NCI-H2171 treated with DMSO at 0.1 percent for 48 hours (cell line): ENCODE data around the gene DDX10.
A peak's percentile ranks its signal among the peaks of the same experiment; 100 is the strongest.
"Not testable (repeated sequence)": the region's sequence is repeated elsewhere in the genome, so short reads cannot be mapped to it uniquely, and the experiment has no call there.

Experiments used
- DNase-seq: peaks from one replicate; lab custom pipeline; 2025; lab: John Stamatoyannopoulos, UW

Gene DDX10

DNA sequence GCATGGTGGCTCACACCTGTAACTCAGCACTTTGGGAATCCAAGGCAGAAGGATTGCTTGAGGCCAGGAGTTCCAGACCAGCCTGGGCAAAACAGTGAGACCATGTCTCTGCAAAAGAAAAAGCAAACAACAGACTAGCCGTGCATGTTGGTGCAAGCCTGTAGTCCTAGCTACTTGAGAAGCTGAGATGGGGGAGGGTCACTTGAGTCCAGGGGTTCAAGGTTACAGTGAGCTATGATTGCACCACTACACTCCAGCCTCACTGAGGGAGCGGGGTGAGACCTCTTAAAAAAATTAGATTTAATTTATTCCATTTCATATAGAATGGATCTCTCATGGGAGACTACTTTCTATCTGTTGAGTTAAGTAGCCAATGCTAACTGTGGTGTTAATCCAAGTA lies 50.4 kb downstream of the DDX10 start:
- no peak for DNase-seq

DNA sequence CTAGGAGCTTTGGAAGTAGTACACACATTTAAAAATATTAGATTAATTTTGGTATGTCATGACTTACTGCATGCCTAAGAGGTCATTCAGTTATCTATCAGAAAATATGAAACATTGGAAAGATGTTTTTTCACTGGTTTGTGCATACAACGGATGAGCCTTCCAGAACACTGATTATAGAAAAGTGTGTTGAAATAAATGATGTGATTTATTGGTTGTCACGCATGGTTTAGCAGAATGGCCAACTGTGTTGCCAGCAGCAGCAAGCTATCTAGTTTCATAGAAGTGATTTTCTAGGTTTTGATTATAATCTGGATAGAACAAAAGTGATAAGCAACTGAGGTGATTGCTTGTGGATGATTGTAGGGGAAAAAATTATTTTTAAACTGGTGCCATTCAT lies 53.6 kb downstream of the DDX10 start:
- peak; percentile 51 for DNase-seq

DNA sequence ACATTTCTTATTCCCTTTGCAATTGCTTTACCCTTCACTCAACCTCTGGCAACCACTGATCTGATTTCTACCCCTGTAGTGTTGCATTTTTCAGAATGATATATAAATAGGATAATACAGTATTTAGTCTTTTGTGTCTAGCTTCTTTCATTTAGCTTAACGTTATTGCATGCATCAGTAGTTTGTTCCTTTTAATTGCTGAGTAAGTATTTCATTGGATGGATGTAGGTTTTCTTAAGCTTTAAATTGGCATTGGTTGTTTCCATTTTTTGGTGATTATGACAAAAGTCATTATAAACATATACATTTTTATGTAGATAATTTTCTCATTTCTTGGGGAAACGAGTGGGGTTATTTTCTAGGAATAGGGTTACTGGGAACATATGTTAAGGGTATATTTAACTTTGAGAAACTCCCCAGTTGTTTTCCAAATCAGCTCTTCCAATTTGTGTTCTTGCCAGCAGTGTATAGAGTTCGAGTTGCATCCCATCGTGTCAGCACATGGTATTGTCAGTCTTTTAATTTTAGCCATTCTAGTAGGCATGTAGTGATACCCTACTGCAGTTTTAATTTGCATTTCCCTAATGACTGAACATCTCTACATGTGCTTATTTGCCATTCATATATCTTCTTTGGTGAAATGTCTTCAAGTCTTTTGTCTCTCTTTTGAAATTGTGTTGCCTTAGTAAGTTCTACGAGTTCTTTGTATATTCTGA lies 60.3 kb downstream of the DDX10 start:
- DNase-seq: no peak

DNA sequence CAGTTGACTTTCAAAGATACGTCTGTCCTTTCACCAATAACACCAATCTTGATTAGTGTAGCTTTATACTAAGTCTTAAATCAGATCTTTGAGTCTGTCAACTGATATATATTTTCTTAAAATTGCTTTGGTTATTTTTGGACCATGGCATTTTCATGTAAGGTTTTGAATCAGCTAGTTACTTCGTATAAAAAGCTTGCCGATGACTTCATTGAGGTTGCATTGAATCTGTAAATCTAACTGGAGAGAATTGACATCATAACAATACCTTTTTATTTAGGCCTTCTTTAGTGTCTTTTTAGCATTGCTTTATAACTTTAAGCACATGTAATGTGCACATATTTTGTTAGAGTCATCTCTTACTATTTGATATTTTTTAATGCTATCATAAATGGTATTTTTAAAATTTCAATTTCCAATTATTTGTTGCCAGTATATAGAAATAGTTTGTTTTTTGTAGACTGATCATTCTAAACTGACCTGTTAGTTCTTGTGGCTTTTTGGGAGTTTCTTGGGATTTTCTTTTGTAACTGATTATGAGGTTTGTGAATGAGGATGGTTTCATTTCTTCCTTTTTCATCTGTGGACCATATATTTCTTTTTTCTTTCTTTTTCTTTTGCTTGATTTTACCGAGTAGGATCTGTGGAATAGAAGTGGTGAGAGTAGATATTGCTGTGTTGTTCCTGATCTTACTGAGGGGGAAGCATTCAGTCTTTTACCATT lies 61.4 kb downstream of the DDX10 start:
- DNase-seq: no peak

DNA sequence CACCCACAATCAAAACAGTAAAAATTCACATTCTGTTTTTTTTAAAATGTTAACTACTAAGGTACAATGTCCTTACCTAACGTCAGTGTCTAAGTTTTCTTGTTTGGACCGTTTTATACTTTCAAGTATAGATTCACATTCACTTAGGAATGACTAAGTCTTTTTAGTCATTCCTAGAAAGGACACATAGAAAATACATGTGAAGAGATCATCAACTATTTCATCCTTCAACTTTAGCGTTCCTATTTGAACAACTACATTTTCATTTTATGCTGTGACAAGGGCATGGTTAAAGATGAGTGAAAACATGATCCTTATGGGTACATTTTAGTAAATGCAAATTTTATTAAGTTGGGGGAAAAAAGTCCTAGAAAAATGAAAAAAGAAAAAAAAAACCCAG lies 62.8 kb downstream of the DDX10 start:
- no peak for DNase-seq

DNA sequence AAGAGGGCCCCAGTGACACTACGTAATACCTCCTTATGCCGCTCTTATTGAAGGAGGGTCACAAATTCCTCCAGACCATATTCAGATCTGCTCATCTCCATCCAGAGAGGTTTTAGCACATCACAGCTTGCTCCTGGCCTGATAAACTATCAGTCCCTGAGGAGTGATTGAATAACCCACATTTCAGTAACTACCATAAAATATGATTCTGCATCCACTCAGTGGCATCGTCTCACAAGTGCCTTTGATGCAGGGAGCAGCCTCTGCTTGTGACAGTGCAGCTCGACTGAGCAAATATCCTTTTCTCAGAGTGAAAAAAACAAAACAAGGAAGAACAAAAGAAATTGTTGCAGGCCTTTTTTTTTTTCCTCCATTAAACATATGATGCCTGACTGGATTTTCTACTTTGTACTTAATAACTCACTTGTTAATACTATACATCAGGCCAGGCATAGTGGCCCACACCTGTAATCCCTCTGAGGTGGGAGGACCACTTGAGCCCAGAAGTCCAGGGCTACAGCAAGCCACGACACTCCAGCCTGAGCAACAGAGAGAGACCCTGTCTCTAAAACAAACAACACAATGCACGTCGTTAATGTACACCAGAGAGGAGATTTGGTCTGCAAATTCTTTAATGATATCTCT lies 64.5 kb downstream of the DDX10 start:
- DNase-seq: no peak

DNA sequence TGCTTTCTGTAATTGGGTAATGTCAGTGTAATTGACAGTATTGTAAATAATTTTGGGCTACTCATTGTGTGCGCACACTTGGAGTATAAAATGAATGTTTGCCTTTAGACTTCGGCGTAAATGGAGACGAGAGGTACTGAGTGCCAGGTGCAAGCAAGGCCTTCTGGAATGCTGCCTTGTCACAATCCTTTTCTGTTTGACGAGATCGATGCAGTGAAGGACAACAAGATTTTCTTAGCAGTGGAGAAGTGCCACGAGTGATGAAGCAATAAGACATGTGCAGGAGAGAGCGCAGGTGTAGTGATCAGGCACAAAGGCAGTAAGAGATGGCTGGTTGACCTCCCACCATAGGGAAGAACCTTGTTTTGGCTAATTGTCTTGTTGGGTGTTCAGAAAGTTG lies 67.5 kb downstream of the DDX10 start:
- no peak for DNase-seq

DNA sequence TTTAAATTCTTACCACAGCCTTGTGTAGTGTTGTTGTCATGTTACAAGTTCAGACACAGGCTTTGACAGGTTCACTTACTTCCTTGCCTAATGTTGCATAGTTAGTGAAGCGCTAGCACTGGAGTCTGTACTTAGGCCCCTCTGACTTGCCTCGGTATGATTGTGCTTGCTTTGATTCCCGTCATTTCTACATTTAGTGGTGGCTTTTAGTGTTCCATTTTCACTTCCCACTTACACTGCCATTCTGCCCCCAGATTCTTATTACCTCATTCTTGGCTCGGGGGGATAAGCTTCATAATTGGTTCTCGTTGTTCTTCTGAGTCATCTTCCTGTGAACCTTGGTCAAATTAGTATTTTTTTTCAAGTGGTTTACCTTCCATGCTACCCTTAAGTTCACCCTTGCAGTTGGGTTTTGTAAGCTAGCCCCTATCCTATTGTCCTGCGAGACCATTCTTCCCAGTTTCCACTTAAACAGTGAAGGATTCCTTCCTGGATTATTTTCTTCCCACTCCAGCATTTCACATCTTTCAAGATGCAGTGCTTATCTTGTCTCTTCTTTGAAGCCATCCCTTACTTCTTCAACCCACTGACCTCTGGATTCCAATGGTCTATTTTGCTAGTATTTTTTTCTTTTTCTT lies 68.7 kb downstream of the DDX10 start:
- DNase-seq: no peak

DNA sequence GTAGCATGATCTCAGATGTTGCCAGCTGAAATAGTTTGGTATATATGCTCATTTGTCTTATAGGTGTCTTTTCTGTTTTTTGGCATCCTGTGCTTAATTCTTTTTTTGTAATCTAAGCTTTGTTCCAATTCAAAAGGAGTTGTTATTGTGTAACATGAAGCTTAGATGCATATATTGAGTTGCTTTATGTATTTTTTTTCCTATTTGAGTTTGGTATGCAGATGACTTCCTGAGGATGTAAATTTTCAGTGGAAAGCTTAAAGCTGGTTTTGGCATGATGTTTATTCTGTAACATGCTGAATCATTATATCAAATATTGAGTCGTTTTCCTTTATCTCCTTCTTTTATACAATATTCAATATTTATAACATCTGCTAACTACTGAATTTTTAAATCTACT lies 69.4 kb downstream of the DDX10 start:
- no peak for DNase-seq

DNA sequence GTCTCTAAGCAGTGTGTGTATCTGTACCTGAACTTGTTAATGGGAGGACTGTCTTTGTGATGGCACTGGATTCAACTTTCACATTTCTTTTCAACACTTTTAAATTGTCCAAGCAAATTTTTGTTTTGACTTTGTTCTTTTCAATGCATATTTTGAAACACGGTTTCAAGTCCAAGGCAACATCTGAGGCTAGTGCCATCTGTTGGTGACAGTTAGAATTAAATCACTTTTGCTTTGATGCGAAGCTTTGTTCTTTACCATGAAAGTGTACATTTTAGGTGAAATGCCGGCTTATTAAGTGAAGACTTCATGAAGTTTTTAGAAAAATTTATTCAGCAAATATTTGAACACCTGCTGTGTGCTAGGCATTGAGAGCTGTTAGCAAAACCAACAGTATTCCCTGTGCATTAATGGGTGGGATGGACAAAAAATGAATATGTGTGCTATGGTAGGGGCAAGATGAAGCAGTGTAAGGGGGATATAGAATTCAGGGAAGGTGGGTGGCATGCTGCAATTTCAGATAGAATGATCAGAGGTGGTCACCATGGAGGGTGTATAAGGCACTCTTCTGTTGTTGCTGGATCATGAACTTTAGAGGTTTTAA lies 70.2 kb downstream of the DDX10 start:
- DNase-seq: no peak

DNA sequence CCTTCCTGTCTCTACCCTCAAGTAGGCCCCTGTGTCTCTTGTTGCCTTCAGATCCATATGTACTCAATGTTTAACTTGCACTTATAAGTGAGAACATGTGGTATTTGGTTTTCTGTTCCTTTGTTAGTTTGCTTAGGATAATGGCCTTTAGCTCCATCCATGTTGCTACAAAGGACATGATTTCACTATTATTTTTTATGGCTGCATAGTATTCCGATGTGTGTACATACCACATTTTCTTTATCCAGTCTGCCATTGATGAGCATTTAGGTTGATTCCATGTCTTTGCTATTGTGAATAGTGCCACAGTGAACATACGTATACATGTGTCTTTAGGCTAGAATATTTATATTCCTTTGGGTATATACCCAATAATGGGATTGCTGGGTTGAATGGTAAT lies 75.3 kb downstream of the DDX10 start:
- DNase-seq: not testable (repeated sequence)

DNA sequence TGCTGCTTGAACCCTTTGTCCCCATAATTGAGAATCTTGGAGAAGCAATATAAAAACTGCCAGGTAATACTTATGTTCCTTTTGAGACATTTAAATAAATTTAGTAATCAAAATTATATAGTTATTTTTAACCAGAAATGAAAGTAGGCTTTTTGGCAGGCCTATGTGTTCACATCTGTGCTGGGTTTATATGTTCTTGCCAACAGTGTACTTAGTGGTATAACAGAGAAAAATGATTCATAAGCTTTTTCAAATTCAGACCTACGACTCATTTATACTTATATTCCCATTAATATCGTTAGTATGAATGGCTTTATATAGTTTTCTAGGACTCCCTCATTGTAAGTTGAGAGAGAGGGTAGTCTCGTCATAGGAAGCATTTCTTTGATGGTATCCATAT lies 79.0 kb downstream of the DDX10 start:
- DNase-seq: no peak

DNA sequence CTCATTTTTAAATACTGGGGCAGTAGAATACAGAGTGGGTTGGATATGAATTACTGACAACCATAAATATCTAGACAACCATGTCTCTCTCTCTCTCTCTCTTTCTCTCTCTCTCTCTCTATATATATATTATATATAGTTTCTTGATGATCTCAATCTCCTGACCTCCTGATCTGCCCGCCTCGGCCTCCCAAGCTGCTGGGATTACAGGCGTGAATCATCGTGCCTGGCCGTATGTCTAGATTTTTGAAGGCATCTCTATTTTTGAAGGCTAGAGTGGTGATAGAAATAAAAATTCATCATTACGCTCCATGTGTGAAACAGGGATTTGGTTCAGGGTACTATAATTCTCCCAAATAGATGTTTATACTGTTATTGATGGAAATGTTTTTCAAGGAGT lies 84.1 kb downstream of the DDX10 start:
- no peak for DNase-seq

DNA sequence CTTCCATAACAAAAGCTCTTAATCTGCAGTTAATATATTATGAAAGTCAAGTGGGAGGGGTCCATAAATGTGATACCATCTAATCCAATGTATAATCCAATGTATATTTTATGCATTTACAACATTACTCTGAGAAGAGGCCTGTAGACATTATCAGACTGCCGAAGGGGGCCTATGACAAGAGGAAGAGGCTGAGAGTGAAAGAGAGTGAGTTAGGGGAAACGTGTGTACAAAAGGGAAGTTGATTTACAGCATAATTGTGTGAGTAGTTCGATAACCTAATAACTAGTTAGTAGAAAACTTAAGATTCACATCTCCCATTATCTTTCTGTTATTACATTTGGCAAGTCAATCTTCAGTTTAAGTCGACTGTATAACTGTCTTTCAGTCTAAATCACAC lies 86.6 kb downstream of the DDX10 start:
- DNase-seq: no peak

DNA sequence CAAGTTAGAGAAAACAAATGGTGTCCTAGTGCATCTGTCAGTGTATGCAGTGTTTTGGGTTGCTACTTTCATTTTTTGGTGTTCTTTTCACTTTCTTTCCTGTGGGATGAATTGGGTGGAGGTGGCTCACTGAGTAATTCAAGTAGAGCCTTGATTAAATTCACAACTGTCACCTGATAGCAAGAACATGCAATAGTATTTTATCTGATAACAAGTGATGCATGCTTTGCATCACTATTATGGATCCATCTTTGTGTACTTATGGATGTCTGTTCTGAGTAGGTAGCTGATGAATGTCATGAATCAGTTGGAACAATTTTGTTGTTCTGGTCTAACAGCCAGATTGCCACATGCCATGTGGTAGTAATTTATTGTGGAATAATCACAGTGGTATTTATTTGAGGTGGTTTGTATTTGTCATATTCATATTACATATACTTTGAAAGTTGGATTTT lies 87.5 kb downstream of the DDX10 start:
- peak; percentile 15 for DNase-seq

DNA sequence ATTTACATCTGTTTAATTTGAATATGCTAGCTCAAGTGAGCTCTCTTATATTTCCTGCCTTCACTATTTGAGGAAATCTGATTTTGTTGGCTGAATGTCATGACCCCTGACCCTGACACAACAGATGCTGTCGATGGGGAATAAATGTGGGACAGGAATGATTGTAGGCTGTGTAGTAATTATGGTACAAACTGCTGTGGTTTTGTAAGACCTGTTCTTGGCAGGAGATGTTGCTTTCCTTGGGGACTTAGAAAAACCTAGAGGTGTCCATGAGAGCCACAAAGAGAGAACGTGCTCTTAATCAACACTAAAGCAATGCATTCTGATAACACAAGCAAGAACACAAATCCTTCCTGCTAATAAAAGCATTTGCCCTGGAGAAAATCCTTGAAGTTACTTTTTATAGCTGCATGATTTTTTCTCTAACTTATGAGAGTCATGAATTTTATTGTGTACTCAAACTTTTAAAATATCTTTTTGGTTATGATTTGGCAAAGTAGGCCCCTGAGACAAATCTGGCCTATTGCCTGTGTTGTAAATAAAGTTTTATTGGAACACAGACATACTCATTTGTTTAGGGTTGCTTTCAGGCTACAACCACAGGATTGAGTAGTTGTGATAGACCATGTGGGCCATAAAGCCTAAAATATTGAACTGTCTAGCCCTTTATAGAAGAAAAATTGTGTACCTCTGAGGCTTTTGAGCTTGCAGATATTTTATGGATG lies 90.2 kb downstream of the DDX10 start:
- peak; percentile 20 for DNase-seq

DNA sequence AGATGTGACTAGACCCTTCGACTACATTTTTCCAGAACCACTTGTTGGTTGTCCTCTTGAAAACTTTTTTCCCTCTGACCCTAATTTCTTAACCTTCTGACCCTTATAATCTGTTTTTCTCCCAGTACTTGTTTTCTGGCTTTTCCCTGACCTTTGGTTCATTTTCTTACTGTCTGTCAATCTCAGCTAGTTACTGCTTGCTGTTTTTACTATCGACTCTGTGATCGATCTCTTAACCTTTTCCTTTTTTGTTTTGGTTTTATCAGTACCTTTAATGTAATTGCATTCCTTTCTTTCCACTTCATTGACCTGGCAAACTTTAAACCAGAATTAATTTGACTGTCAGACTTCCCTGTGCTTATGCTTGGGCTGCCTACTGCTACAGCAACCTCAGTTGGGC lies 92.8 kb downstream of the DDX10 start:
- DNase-seq: no peak

DNA sequence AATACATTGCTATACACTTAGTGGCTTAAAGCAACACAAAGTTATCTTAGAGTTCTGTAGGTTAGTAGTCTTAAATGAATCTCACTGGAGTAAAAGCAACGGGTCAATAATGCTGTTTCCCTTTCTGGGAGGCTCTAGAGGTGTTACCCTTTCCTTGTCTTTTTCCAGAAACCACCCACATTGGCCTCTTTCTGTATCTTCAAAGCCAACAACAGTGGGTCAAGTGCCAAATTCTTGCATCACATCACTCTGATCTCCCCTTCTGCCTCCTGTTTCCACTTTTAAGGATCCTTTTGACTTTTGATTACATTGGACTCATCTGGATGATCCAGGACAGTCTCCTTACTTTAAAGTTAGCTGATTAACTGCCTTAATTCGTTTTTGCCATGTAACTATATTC lies 93.6 kb downstream of the DDX10 start:
- DNase-seq: no peak

DNA sequence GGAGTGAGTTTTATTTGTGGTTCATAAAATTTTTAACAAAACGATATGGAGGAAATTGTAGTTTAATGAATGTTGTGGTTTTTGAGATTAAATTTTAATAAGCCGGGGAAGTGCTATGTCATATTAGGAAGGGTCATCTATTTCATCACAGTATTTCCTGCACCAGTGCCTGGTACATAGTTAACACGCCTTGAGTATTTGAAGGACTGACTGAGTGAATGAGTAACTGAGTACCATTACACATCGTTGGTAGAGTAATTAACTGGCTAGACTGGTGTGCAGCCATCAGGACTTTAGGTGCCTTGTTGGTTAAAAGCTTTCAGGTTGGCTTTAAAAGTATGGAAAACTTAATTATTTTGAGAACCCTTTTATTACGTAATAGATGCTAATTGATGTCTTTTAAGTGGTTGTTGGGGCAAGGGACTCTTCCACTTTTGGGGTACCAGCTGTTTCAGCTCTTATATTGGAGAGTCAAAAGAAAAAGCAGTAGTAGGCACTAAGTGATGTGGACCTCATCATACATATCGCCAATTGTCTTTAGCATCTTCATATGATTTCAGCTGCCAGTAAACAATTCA lies 101.8 kb downstream of the DDX10 start:
- DNase-seq: no peak

DNA sequence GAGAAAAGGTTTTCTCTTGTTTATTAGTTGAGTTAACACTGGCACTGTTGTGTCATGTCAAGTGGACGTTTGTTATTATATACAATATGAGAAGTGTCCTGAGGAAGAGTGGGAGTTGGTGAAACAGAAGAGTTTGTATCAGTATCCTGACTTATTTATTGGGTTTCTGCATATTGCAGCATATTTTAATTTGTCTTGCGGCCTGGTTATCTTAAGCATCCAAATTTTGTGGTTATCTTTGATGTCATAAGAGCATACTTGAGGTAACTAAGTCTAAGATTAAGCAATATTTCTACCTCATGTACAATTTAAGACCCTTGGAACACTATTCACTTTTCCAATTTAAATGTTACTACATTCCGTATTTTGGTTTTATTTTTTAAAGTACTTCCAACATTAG lies 103.5 kb downstream of the DDX10 start:
- DNase-seq: no peak

DNA sequence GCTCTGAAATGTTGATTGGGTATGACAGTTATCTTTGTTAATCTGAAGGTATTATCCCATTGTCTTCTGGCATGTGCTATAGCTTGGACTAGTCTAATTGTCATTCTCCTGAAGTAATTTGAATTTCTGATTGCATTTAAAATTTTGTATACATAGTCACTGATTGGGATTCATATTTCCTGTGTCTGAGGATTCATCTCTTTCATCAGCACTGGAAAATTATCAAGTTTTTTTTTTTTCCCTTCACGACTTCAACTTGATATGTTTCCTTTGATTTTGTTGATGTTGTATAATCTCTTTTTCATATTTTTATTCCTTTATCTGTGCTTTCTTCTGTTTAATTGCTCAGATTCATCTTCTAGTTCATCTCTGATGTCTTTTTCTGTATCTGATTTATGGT lies 104.1 kb downstream of the DDX10 start:
- DNase-seq: no peak
